AG04450 (cell line): ENCODE results near the gene GALNT9. TPM values are rescaled to one million over a fixed set of nuclear protein-coding genes. Genes with fewer than 3 reads are reported as not detected.

Experiments
- CTCF ChIA-PET: fragments of 300-600, 350-600 bp; formaldehyde crosslinking; extraction: SDS; loops from one replicate; lab custom pipeline; 2022; ENCODE audit warnings: antibody characterized with exemption, inconsistent platforms; lab: Charles Lee
- POLR2A ChIA-PET: fragments of 350-600 bp; formaldehyde crosslinking; extraction: SDS; loops from one replicate; lab custom pipeline; 2021; ENCODE audit warnings: antibody characterized with exemption, inconsistent platforms; lab: Yijun Ruan, JAX
- DNase-seq: peaks from one replicate; pipeline ENCODE4 v3.0.0-alpha.2; 2011; ENCODE audit warnings: low read depth, low spot score
- H3K27ac ChIP-seq: one replicate; pipeline ENCODE4 v1.5.1; 2012; ENCODE audit warnings: low read depth, low read length, control low read depth
- H3K27me3 ChIP-seq: one replicate; pipeline ENCODE4 v1.6.0; 2012; ENCODE audit warnings: low read length; ENCODE audit not compliant: control insufficient read depth, insufficient read depth
- H3K4me3 ChIP-seq: 2 replicates; pipeline ENCODE4 v1.5.1; 2011; ENCODE audit warnings: mild to moderate bottlenecking, low read depth, low read length, control low read depth
- H3K9me3 ChIP-seq: 2 replicates; pipeline ENCODE4 v1.5.1; 2012; ENCODE audit warnings: low read length; ENCODE audit not compliant: control insufficient read depth, insufficient read depth
- CTCF ChIP-seq: IDR thresholded peaks from 2 replicates; pipeline ENCODE4 v1.5.1; 2011; ENCODE audit warnings: low read depth, low read length, control low read depth, inconsistent platforms
- polyA plus RNA-seq: library from polyadenylated mRNA; depleted of rRNA; stranded (reverse); fragments of >200 nt; gene quantifications from 2 replicates; pipeline ENCODE4 v1.2.3, GENCODE V29; 2011

Gene GALNT9
- polyA plus RNA-seq, 1 experiment: not detected

- CTCF ChIA-PET: no interaction called here
- Histone ChIP-seq H3K9me3 (peaks cover 65% of the 10 kb centered on the region), H3K4me3 (no peak overlapping the region), H3K27me3 (peaks cover 9% of the 10 kb centered on the region), H3K27ac (no peak overlapping the region)
- POLR2A ChIA-PET: no interaction called here
- no peak for TF ChIP-seq CTCF
- DNase-seq: no peak
Observed at GRCh38 chr12:132333766-132334165, 4.4 kb upstream of the GALNT9 start.

GRCh38 chr12:132333273-132333672 is 3.9 kb upstream of the GALNT9 start:
- DNase-seq: no peak
- no peak for TF ChIP-seq CTCF
- Histone ChIP-seq H3K4me3 (no peak overlapping the region), H3K9me3 (peaks cover 60% of the 10 kb centered on the region), H3K27me3 (peaks cover 13% of the 10 kb centered on the region), H3K27ac (no peak overlapping the region)
- ChIA-PET CTCF (no interaction called here), POLR2A (no interaction called here)

GRCh38 chr12:132330549-132330881 is 1.1 kb upstream of the GALNT9 start:
- H3K27ac ChIP-seq: no peak overlapping the region
- H3K9me3 ChIP-seq: peaks cover 32% of the 10 kb centered on the region
- ChIA-PET POLR2A (no interaction called here), CTCF (no interaction called here)
- TF ChIP-seq CTCF: no peak
- no peak for DNase-seq
- peaks cover 13% of the 10 kb centered on the region for H3K27me3 ChIP-seq
- no peak overlapping the region for H3K4me3 ChIP-seq

- POLR2A ChIA-PET: no interaction called here
Observed at GRCh38 chr12:132329720-132330548, 545 bp upstream of the GALNT9 start.

More at GRCh38 chr12:132329720-132330548, 545 bp upstream of the GALNT9 start:
- H3K27ac ChIP-seq: no peak overlapping the region
- peaks cover 27% of the 10 kb centered on the region for H3K9me3 ChIP-seq
- DNase-seq: no peak
- CTCF ChIA-PET: no interaction called here
- no peak for TF ChIP-seq CTCF
- peaks cover 14% of the 10 kb centered on the region for H3K27me3 ChIP-seq
- H3K4me3 ChIP-seq: no peak overlapping the region
